Keratinocyte (primary cell): ENCODE results near the gene ASH1L. TPM values are rescaled to one million over a fixed set of nuclear protein-coding genes. Genes with fewer than 3 reads are reported as not detected.

ENCODE experiments used
- DNase-seq: peaks from one replicate; pipeline ENCODE4 v3.0.0-alpha.2; 2011; ENCODE audit warnings: low read depth, missing footprints, low spot score
- FAIRE-seq: peaks from 2 replicates; lab custom pipeline; 2011; peaks lifted over from hg19 to GRCh38; lab: Jason Lieb, UNC
- H2AFZ ChIP-seq: 2 replicates; pipeline ENCODE4 v1.6.0; 2012; ENCODE audit warnings: low read length, control low read depth, inconsistent platforms; ENCODE audit not compliant: control insufficient read depth
- H3K27ac ChIP-seq: 2 replicates; pipeline ENCODE4 v1.5.1; 2011; ENCODE audit warnings: low read length; ENCODE audit not compliant: control insufficient read depth, insufficient read depth
- H3K27me3 ChIP-seq: 3 replicates; pipeline ENCODE4 v1.6.0; 2011; ENCODE audit warnings: low read length; ENCODE audit not compliant: control insufficient read depth, insufficient read depth; ENCODE audit errors: extremely low read depth
- H3K36me3 ChIP-seq, 2 experiments: 2 replicates in 1 of 2; 3 replicates in 1 of 2; pipeline ENCODE4 v1.5.1; 2011; ENCODE audit warnings: low read length in 2 of 2, mild to moderate bottlenecking in 1 of 2; ENCODE audit not compliant: control insufficient read depth in 2 of 2, insufficient read depth in 2 of 2; ENCODE audit errors: extremely low read depth in 1 of 2
- H3K4me1 ChIP-seq: 3 replicates; pipeline ENCODE4 v1.5.1; 2011; ENCODE audit warnings: low read length; ENCODE audit not compliant: control insufficient read depth, insufficient read depth; ENCODE audit errors: extremely low read depth
- H3K4me2 ChIP-seq: 3 replicates; pipeline ENCODE4 v1.6.0; 2011; ENCODE audit warnings: low read depth, low read length; ENCODE audit not compliant: control insufficient read depth, insufficient read depth; ENCODE audit errors: extremely low read depth
- H3K4me3 ChIP-seq, 3 experiments: fragments of 200-600 bp in 1 of 3; sonication (generic) in 1 of 3; 2 replicates in 2 of 3; 3 replicates in 1 of 3; pipeline ENCODE4 v1.5.1; 2011 to 2016; ENCODE audit warnings: low read length in 3 of 3, mild to moderate bottlenecking in 3 of 3, control low read depth in 2 of 3, inconsistent platforms in 1 of 3, low read depth in 1 of 3, mixed read lengths in 1 of 3, mixed run types in 1 of 3, moderate library complexity in 1 of 3; ENCODE audit not compliant: control insufficient read depth in 2 of 3, insufficient read depth in 2 of 3; ENCODE audit errors: extremely low read depth in 1 of 3
- H3K79me2 ChIP-seq: 2 replicates; pipeline ENCODE4 v1.6.0; 2012; ENCODE audit warnings: low read length; ENCODE audit not compliant: control insufficient read depth, insufficient read depth
- H3K9ac ChIP-seq: 3 replicates; pipeline ENCODE4 v1.6.0; 2011; ENCODE audit warnings: low read length; ENCODE audit not compliant: control insufficient read depth, insufficient read depth; ENCODE audit errors: extremely low read depth
- H3K9me1 ChIP-seq: 3 replicates; pipeline ENCODE4 v1.6.0; 2011; ENCODE audit warnings: low read length; ENCODE audit not compliant: control insufficient read depth, insufficient read depth; ENCODE audit errors: extremely low read depth
- H3K9me3 ChIP-seq: 2 replicates; pipeline ENCODE4 v1.5.1; 2012; ENCODE audit warnings: low read depth, low read length; ENCODE audit not compliant: control insufficient read depth
- H4K20me1 ChIP-seq: 3 replicates; pipeline ENCODE4 v1.6.0; 2011; ENCODE audit warnings: low read length; ENCODE audit not compliant: control insufficient read depth, insufficient read depth; ENCODE audit errors: extremely low read depth
- CTCF ChIP-seq, 3 experiments: IDR thresholded peaks in 1 of 3; conservative IDR thresholded peaks in 1 of 3; optimal IDR thresholded peaks in 1 of 3; 2 replicates in 2 of 3; 3 replicates in 1 of 3; pipeline versions ENCODE3 to v1.5.1; 2011; ENCODE audit warnings: low read length in 3 of 3, mild to moderate bottlenecking in 3 of 3, moderate library complexity in 2 of 3, control low read depth in 1 of 3, inconsistent platforms in 1 of 3; ENCODE audit not compliant: insufficient read depth in 2 of 3; ENCODE audit errors: extremely low read depth in 1 of 3
- EZH2 ChIP-seq: IDR thresholded peaks from one replicate; pipeline ENCODE4 v1.6.1; 2012; ENCODE audit warnings: inconsistent platforms, mild to moderate bottlenecking, low read length, moderate library complexity
- dilution Hi-C: fragments of 300-500 bp; cut with MboI; formaldehyde crosslinking; loops from one replicate; pipeline ENCODE4 v1.7.0; 2020; ENCODE audit warnings: low sequenced_read_pairs; ENCODE audit not compliant: extremely low pct_ligation_motif_present
- polyA plus RNA-seq, 5 experiments: library from polyadenylated mRNA; depleted of rRNA in 3 of 5; stranded (reverse) in 3 of 5; stranded (forward) in 1 of 5; unstranded in 1 of 5; fragments of >200 nt; gene quantifications; 1 replicate in 1 of 5; 2 replicates in 3 of 5; 3 replicates in 1 of 5; pipeline versions ENCODE4 v1.2.1 to v1.2.3, GENCODE V29; 2011 to 2012; ENCODE audit warnings: missing spikeins in 2 of 5, low read depth in 1 of 5, low replicate concordance in 1 of 5

ASH1L gene
- polyA plus RNA-seq, 1 donor (not counting 4 experiments of a cell fraction or from before 2014, with no cell fraction given): 13.8 TPM

- peaks cover 33 to 43% of the 10 kb centered on the region in 2 experiments for H3K36me3 ChIP-seq
- H3K79me2 ChIP-seq: peaks cover 12% of the 10 kb centered on the region
- peaks cover 12% of the 10 kb centered on the region for H3K4me1 ChIP-seq
- H3K4me3 ChIP-seq: no peak overlapping the region
- H3K27me3 ChIP-seq: no peaks in the 10 kb centered on the region
- TF ChIP-seq EZH2: no peak
- no peak for TF ChIP-seq CTCF (optimal IDR thresholded peaks at IDR 0.05 in 1 of 3, IDR thresholded peaks at IDR 0.05 in 1 of 3, conservative IDR thresholded peaks at IDR 0.05 in 1 of 3; ENCODE audit: extremely low read depth in 1 of 3, insufficient read depth in 2 of 3, low read length in 3 of 3)
- no peak overlapping the region for H3K9ac ChIP-seq
- no peaks in the 10 kb centered on the region for H3K9me3 ChIP-seq
- H2AFZ ChIP-seq: no peak overlapping the region
- H3K9me1 ChIP-seq: no peaks in the 10 kb centered on the region
- DNase-seq (no peak), FAIRE-seq (no peak)
- H3K4me2 ChIP-seq: no peak overlapping the region
- H4K20me1 ChIP-seq: peaks cover 28% of the 10 kb centered on the region
- dilution Hi-C loops: no loop called here
- H3K27ac ChIP-seq: no peak overlapping the region
Measured at GRCh38 chr1:155318082-155318481, 244.5 kb downstream of the ASH1L start.

DNA sequence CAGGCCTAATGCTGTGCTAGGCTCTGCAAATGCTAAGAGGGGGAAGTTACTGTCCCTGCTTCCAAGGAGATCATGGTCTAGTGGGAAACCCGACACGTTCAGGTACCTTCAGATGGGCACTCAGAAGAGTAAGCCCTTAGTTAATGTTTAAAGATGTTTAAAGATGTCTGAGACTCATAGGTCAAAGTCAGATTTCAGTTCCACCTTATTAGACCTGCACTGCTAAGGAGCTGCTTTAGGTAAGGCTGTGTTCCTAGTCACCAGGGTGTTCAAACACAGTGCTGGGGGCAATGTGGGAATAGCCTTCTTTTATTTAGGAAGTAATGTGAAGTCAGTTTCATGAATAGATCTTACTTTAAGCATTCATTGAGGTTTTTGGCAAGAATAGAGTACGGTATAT, 245.7 kb downstream of the ASH1L start:
- Histone ChIP-seq H4K20me1 (peaks cover 30% of the 10 kb centered on the region), H3K4me3 (no peak overlapping the region), H3K79me2 (peaks cover 21% of the 10 kb centered on the region), H3K9ac (no peak overlapping the region), H3K4me1 (peaks cover 12% of the 10 kb centered on the region), H3K4me2 (no peak overlapping the region), H3K27me3 (no peaks in the 10 kb centered on the region), H2AFZ (no peak overlapping the region), H3K27ac (no peak overlapping the region), H3K9me1 (no peaks in the 10 kb centered on the region), H3K9me3 (no peaks in the 10 kb centered on the region), H3K36me3 (peaks cover 35 to 52% of the 10 kb centered on the region in 2 experiments)
- FAIRE-seq: no peak
- no peak for TF ChIP-seq EZH2
- no peak for TF ChIP-seq CTCF (optimal IDR thresholded peaks at IDR 0.05 in 1 of 3, IDR thresholded peaks at IDR 0.05 in 1 of 3, conservative IDR thresholded peaks at IDR 0.05 in 1 of 3; ENCODE audit: extremely low read depth in 1 of 3, insufficient read depth in 2 of 3, low read length in 3 of 3)
- no peak for DNase-seq
- dilution Hi-C loops: no loop called here
